HG02759 (cell line): Measurements from ENCODE around the gene POLR3GL.
A peak's percentile ranks its signal among the peaks of the same experiment; 100 is the strongest.

Experiments
- ATAC-seq: cut with Tn5 transposase; IDR thresholded peaks from one replicate; pipeline ENCODE4 v1.9.1; 2021; ENCODE audit warnings: mild to moderate bottlenecking, moderate library complexity; ENCODE audit not compliant: unreplicated experiment

POLR3GL gene

GRCh38 chr1:145947551-145947950 is 16.9 kb upstream of the POLR3GL start:
- no peak for ATAC-seq

- ATAC-seq = no peak
These were observed 15.3 kb upstream of the POLR3GL start for GRCh38 chr1:145949219-145949618.

GRCh38 chr1:145951526-145951925 is 13.0 kb upstream of the POLR3GL start:
- ATAC-seq = no peak

GRCh38 chr1:145952903-145953302 is 11.6 kb upstream of the POLR3GL start:
- no peak for ATAC-seq

GRCh38 chr1:145953861-145954260 is 10.6 kb upstream of the POLR3GL start:
- ATAC-seq = no peak

- ATAC-seq = no peak
These were observed 9.1 kb upstream of the POLR3GL start for GRCh38 chr1:145955436-145955835.

GRCh38 chr1:145956361-145956760 is 8.1 kb upstream of the POLR3GL start:
- ATAC-seq = no peak

- ATAC-seq = no peak
These were observed 7.6 kb upstream of the POLR3GL start for GRCh38 chr1:145956781-145957442.

- peak; percentile 88 for ATAC-seq
These were observed 6.8 kb upstream of the POLR3GL start, which contains the start of gene LIX1L for GRCh38 chr1:145957443-145958319. TSS of gene LIX1L (minus strand) at chr1:145958017. CDS start at chr1:145957927, 90 bp downstream.

GRCh38 chr1:145958734-145959133 is 5.8 kb upstream of the POLR3GL start:
- ATAC-seq = no peak

- ATAC-seq = no peak
These were observed 5.2 kb upstream of the POLR3GL start for GRCh38 chr1:145959333-145959732.

GRCh38 chr1:145959957-145960467 is 4.5 kb upstream of the POLR3GL start:
- ATAC-seq = no peak

GRCh38 chr1:145960468-145961108 is 3.9 kb upstream of the POLR3GL start:
- ATAC-seq = no peak

- ATAC-seq = no peak
These were observed 3.4 kb upstream of the POLR3GL start for GRCh38 chr1:145961109-145961424.

GRCh38 chr1:145961425-145962156 is 2.9 kb upstream of the POLR3GL start:
- ATAC-seq = no peak

- ATAC-seq = no peak
These were observed 2.1 kb upstream of the POLR3GL start for GRCh38 chr1:145962157-145963102.

- ATAC-seq = no peak
These were observed 1.0 kb upstream of the POLR3GL start for GRCh38 chr1:145963265-145964019.

- ATAC-seq = no peak
These were observed 742 bp downstream of the POLR3GL start for GRCh38 chr1:145965119-145965744.

GRCh38 chr1:145967288-145967687 is 2.8 kb downstream of the POLR3GL start:
- no peak for ATAC-seq
